GM10248 (cell line): ENCODE measurements around the gene ATG16L2.
A peak's percentile ranks its signal among the peaks of the same experiment; 100 is the strongest.

Experiments
- CTCF ChIA-PET: fragments of 300-600 bp; sonication (Branson Sonifier 250); formaldehyde crosslinking; extraction: SDS; loops from one replicate; lab custom pipeline; 2021; ENCODE audit warnings: antibody characterized with exemption; lab: Yijun Ruan, JAX
- POLR2A ChIA-PET: fragments of 350-650 bp; sonication (Branson Sonifier 250); formaldehyde crosslinking; extraction: SDS; loops from one replicate; lab custom pipeline; 2020; ENCODE audit warnings: antibody characterized with exemption; lab: Yijun Ruan, JAX
- DNase-seq: peaks from one replicate; pipeline ENCODE4 v3.0.0; 2012; ENCODE audit errors: extremely low spot score
- TF ChIP-seq, protein P1 (sequence below): IDR thresholded peaks from 2 replicates; pipeline ENCODE4 v1.5.1; 2012; ENCODE audit warnings: mild to moderate bottlenecking, low read depth; ENCODE audit errors: extremely low read depth, missing control alignments, control extremely low read depth

Gene ATG16L2

GRCh38 chr11:72829884-72830533 is 15.8 kb downstream of the ATG16L2 start:
- POLR2A ChIA-PET = interaction anchor here (0.6 kb wide), 1 partner anchor 8 kb away, joined by 3 read pairs; no protein-coding TSS in a partner anchor

GRCh38 chr11:72831521-72832300 is 17.5 kb downstream of the ATG16L2 start:
- TF ChIP-seq, protein P1, sequence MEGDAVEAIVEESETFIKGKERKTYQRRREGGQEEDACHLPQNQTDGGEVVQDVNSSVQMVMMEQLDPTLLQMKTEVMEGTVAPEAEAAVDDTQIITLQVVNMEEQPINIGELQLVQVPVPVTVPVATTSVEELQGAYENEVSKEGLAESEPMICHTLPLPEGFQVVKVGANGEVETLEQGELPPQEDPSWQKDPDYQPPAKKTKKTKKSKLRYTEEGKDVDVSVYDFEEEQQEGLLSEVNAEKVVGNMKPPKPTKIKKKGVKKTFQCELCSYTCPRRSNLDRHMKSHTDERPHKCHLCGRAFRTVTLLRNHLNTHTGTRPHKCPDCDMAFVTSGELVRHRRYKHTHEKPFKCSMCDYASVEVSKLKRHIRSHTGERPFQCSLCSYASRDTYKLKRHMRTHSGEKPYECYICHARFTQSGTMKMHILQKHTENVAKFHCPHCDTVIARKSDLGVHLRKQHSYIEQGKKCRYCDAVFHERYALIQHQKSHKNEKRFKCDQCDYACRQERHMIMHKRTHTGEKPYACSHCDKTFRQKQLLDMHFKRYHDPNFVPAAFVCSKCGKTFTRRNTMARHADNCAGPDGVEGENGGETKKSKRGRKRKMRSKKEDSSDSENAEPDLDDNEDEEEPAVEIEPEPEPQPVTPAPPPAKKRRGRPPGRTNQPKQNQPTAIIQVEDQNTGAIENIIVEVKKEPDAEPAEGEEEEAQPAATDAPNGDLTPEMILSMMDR = peak; percentile 87
- ChIA-PET CTCF (interaction anchor here (0.6 to 9.5 kb wide), 38 partner anchors 8 to 548 kb away, joined by 3 to 204 read pairs (median 4); no protein-coding TSS in a partner anchor), POLR2A (no interaction called here)
- DNase-seq = no peak

More at GRCh38 chr11:72829884-72830533, 15.8 kb downstream of the ATG16L2 start:
- CTCF ChIA-PET = interaction anchor here (1.2 to 9.5 kb wide), 9 partner anchors 15 to 460 kb away, joined by 3 to 204 read pairs (median 14); no protein-coding TSS in a partner anchor
- DNase-seq = no peak
- TF ChIP-seq, protein P1 = no peak

GRCh38 chr11:72832301-72833082 is 18.3 kb downstream of the ATG16L2 start:
- ChIA-PET POLR2A (no interaction called here), CTCF (interaction anchor here (0.6 to 9.5 kb wide), 32 partner anchors 7 to 547 kb away, joined by 3 to 204 read pairs (median 4); no protein-coding TSS in a partner anchor)
- TF ChIP-seq, protein P1 = no peak
- no peak for DNase-seq

- POLR2A ChIA-PET = no interaction called here
- DNase-seq = no peak
- CTCF ChIA-PET = interaction anchor here (1.7 to 9.5 kb wide), 6 partner anchors 8 to 404 kb away, joined by 4 to 204 read pairs (median 12); no protein-coding TSS in a partner anchor
- TF ChIP-seq, protein P1 = no peak
Measured at GRCh38 chr11:72833083-72833733, 19.0 kb downstream of the ATG16L2 start.

- TF ChIP-seq, protein P1 = no peak
- no peak for DNase-seq
- ChIA-PET POLR2A (no interaction called here), CTCF (interaction anchor here (1.5 to 9.5 kb wide), 5 partner anchors 12 to 403 kb away, joined by 4 to 204 read pairs (median 4); no protein-coding TSS in a partner anchor)
Measured at GRCh38 chr11:72833811-72834493, 19.7 kb downstream of the ATG16L2 start.
